GM18498 (cell line): ENCODE measurements around the gene DMWD.
A peak's percentile ranks its signal among the peaks of the same experiment; 100 is the strongest.

Experiments used
- ATAC-seq: cut with Tn5 transposase; IDR thresholded peaks from one replicate; pipeline ENCODE4 v1.9.1; 2021; ENCODE audit warnings: mild to moderate bottlenecking, moderate library complexity; ENCODE audit not compliant: unreplicated experiment

DMWD gene

GRCh38 chr19:45789035-45789786 lies 3.4 kb downstream of the DMWD start:
- ATAC-seq = no peak

- ATAC-seq = no peak
Measured at GRCh38 chr19:45786533-45786894, 6.1 kb downstream of the DMWD start.

- no peak for ATAC-seq
Measured at GRCh38 chr19:45785781-45786532, 6.7 kb downstream of the DMWD start.

GRCh38 chr19:45785097-45785496 lies 7.5 kb downstream of the DMWD start:
- no peak for ATAC-seq

GRCh38 chr19:45784096-45784495 lies 8.5 kb downstream of the DMWD start:
- ATAC-seq = no peak

- no peak for ATAC-seq
Measured at GRCh38 chr19:45782820-45783785, 9.5 kb downstream of the DMWD start.

GRCh38 chr19:45782162-45782691 lies 10.4 kb downstream of the DMWD start, which contains the start of gene DMPK:
Gene DMPK (minus strand): TSS chr19:45782490. CDS start chr19:45782352, 138 bp downstream.
- no peak for ATAC-seq

GRCh38 chr19:45781214-45782161 lies 11.2 kb downstream of the DMWD start:
- no peak for ATAC-seq

GRCh38 chr19:45780448-45781213 lies 12.0 kb downstream of the DMWD start:
- no peak for ATAC-seq

- ATAC-seq = no peak
Measured at GRCh38 chr19:45780146-45780447, 12.5 kb downstream of the DMWD start.

GRCh38 chr19:45779231-45780145 lies 13.2 kb downstream of the DMWD start:
- ATAC-seq = peak; percentile 79

GRCh38 chr19:45778010-45778661 lies 14.5 kb downstream of the DMWD start:
- no peak for ATAC-seq

GRCh38 chr19:45777395-45777961 lies 15.2 kb downstream of the DMWD start:
- ATAC-seq = no peak

- no peak for ATAC-seq
Measured at GRCh38 chr19:45774765-45775164, 17.9 kb downstream of the DMWD start.

- no peak for ATAC-seq
Measured at GRCh38 chr19:45773384-45773783, 19.3 kb downstream of the DMWD start.

GRCh38 chr19:45772912-45773311 lies 19.7 kb downstream of the DMWD start:
- no peak for ATAC-seq

- no peak for ATAC-seq
Measured at GRCh38 chr19:45772130-45772840, 20.4 kb downstream of the DMWD start.
